Measurements from ENCODE around the gene SRRM5.
"Not testable (repeated sequence)": the region's sequence is repeated elsewhere in the genome, so short reads cannot be mapped to it uniquely, and the experiment has no call there.

Gene SRRM5

DNA sequence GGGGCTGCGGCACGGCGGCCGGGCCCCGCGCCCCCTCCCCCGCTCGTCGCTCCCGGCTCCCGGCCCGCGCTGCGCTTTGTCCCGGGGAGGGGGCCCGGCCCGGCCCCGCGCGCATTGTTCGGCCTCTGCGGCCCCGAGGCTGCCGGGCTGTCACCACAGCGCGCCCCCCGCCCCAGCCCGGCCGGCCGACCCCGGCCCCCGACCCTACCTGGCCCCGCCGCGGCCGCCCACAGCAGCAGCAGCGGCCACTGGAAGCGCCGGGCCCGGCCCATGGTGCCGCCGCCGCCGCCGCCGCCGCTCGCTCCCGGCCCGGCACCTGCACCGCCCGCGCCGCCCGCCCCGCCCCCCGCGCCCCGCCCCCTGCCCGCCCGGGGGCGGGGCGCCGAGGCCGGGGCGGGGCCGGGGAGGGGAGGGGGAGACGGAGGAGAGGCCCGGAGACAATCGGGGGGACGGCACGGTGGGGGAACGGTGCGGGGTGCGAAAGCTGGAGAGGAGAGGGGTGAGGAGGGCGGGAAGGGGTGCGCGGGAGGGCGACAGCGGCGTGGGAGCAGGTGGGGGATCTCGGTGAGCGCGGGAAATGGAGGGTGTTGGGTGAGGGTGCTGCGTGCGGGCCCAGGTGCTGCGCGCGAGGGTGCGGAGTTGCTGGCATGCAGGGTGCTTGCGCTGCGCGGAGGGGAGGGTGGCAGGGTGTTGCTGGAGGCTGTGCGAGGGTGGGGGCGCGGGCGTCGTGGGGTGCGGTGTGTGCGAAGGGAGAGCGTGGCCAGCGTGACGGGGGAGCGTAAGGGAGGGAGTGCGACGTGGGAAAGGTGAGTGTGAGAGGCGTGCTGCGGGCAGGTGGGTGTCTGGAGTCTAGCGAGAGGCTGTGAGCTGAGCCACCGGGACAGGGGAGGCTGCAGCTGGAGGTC, 27.9 kb downstream of the SRRM5 start, which contains the start of gene CADM4:
Gene CADM4, minus strand, starts transcription at position 332 of the 905 bp plus-strand sequence. Its CDS starts 60 bp downstream, at position 272.
- DNase-seq (ENCODE audit: low spot score), result peak; percentile 32

DNA sequence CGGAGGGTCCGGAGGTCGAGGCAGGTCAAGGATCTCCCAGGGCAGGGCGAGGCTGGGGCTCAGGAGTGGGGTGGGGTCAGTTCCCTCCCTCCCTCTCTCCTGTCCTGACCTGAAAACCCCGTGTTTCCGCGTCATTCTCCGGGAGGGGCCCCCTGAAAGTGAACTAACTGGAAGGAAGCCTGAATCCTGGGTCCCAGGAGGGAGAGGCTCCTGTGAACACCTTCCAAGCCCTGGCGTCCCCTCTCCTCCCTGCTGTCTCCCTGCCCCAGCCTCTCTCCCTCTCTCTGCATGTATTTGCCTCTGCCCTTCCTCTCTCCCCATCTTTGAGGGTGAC, 28.5 kb downstream of the SRRM5 start:
- no peak for DNase-seq (ENCODE audit: low spot score)

DNA sequence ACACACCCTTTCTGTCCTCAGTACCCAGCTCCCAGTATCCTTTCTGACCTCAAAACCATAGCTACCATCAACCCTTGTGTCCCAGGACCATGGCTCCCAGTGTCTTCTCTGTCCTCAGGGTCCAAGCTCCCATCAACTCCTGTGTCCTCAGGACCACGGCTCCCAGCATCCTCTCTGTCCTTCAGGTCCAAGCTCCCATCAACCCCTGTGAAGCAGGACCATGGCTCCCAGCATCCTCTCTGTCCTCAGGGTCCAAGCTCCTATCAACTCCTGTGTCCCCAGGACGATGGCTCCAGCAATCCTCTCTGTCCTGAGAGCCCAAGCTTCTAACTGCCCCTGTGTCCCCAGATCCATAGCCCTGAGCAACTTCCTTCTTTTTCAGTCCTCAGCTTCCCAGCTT, 29.4 kb downstream of the SRRM5 start:
- no peak for DNase-seq (ENCODE audit: low spot score)

DNA sequence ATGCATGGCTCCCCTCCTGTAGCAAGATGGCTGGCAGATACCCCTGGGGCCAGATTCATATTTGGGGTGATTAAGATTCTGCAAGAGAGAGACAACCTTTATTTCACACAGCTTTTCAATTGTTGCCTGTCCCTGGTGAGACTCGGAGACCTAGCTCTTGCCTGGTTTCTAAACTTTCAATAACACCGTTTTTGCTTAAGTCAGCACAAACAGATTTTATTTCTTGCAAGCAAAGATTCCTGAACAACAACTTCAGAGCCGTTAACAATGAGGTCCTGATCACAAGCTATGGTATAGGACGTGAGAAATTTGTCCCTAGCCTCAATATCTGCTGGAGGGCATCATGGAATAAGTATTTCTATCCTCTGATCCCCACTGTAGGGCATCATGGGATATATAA, 30.6 kb downstream of the SRRM5 start:
- DNase-seq (ENCODE audit: low spot score), result no peak

DNA sequence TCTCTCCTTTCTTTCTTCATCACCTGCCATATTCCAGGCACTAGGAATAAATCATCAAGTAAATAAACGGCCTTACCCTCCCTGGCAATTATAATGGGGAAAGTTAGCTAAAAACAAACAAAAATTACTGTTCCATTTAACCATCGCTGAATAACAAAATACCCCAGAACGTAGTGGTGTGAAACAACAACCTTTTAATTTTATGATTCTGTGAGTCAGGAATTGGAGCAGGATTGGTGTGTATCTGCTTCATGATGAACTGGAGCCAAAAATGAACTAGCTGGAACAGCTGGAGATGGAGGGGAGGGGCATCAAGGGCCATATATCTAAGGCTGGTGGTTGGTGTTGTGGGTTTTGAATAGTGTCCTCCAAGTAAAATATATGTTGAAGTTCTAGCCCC, 31.4 kb downstream of the SRRM5 start:
- no peak for DNase-seq (ENCODE audit: low spot score)

DNA sequence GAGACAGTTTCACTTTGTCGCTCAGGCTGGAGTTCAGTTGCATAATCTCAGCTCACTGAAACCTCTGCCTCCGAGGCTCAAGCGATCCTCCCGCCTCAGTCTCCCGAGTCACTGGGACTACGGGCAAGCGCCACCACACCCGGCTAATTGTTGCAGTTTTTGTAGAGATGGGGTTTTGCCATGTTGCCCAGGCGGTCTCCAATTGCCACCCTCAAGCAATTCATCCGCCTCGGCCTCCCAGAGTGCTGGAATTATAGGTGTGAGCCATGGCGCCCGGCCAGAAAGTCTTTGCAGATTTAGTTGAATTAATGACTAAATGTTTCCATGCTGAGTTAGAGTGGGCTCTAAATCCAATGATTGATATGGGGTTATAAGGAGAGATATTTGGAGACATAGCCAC, 32.3 kb downstream of the SRRM5 start:
- DNase-seq (ENCODE audit: low spot score), result no peak

DNA sequence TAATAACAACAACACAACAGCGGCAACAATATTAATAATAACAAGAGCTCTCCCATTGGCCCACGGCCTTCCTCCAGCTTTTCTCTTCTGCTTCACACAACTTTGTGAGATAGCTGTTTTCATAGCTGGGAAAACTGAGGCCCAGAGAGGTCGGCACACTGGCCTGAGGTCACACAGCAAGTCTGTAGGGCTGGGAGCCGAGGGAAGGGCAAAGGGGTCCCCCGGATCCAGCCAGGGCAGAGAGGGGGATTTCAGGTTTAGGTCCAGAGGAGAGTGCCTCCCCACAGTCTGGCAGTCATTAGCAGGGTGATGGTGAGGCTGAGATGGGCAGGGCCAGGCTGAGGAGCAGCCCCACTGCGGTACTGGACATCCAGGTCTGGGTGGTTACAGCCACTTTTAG, 36.7 kb downstream of the SRRM5 start:
- DNase-seq (ENCODE audit: low spot score), result no peak

DNA sequence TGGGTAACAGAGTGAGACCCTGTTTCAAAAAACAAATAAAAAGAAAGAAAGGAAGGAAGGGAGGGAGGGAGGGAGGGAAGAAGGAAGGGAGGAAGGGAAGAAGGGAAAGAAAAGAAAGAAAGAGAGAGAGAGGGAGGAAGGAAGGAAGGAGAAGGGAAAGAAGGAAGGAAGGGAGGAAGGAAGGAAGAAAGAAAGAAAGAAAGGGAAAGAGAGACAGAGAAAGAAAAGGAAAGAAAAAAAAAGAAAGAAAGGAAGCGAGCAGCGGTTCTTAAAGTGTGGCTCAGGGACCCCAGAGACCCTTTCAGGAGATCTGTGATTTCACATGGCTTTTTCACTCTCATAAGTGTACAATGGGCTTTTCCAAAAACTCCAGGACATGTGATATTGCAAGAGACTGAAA, 37.6 kb downstream of the SRRM5 start:
- DNase-seq (ENCODE audit: low spot score), result no peak

DNA sequence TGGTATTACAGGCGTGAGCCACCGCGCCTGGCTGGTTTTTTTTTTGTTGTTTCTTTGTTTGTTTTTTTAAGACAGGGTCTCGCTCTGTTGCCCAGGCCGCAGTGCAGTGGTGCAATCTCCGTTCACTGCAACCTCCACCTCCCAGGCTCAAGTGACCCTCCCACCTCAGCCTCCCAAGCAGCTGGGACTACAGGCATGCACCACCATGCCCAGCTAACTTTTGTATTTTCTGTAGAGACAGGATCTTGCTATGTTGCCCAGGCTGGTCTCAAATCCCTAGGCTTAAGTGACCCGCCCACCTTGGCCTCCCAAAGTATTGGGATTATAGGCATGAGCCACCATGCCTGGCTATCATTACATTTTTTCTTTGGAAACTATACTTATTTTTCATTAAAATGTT, 38.4 kb downstream of the SRRM5 start:
- not testable (repeated sequence) for DNase-seq (ENCODE audit: low spot score)

DNA sequence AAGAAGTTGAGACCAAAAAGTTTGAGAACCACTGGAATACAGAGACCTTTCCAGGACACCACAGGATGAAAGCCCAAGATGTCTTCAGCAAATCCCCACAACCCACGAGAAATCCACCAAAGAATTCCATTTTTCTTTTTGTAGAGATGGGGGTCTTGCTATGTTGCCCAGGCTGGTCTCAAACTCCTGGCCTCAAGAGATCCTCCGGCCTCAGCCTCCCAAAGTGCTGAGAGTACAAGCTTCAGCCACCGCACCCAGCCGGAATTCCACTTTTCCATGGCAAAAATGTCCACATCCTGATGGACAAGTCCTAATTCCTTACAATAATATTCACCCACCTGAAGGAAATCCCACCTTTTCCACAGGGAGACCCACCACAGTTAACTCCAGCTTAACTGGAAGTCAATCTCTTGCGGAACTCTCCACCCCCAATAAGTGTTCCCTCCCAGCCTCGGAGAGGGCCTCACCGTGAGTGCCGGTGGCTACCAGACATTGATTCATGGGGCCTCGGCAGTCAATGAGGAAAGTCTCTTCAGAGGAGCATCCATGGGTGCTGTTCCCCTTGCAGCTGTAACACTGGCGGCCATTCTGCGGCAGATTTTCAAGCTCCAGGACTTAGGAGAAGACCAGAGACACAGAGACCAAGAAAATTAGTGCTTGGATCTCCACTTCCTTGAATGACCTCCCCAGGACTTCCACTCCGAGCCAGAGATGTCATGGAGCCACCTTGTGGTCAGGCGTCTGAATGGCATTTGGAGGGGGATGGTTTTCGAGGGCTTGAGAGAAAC, 40.1 kb downstream of the SRRM5 start:
- DNase-seq (ENCODE audit: low spot score), result peak; percentile 47

DNA sequence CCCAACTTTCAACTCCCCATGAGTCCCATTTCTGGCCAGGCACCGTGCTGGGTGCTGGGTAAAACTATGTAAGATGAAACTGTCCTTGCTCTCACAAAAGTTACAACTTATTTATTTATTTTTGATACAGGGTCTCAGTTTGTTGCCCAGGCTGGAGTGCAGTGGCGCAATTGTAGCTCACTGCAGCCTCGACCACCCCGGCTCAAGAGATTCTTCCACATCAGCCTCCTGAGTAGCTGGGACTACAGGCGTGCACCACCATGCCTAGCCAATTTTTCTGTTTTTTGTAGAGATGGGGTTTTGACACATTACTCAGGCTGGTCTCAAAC, 40.6 kb downstream of the SRRM5 start:
- no peak for DNase-seq (ENCODE audit: low spot score)

DNA sequence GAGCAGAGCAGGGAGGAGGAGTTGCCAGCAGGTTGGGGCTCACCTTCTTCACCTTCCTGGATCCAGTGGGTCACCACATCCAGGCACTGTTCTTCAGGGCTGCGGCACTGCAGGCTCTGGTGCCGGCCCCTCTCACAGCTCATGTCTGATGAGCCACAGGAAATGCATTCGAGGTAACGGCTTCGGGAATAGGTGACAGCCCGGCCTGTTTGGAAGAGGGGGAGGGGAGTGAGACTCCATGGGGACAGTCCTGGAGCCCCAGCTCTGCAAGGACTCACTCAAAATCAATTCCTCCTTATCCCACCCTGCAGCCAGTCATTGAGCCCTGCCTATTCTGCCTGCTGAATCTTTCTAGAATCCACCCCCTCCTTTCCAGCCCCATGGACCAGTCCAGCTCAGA, 44.5 kb downstream of the SRRM5 start:
- DNase-seq (ENCODE audit: low spot score), result no peak

DNA sequence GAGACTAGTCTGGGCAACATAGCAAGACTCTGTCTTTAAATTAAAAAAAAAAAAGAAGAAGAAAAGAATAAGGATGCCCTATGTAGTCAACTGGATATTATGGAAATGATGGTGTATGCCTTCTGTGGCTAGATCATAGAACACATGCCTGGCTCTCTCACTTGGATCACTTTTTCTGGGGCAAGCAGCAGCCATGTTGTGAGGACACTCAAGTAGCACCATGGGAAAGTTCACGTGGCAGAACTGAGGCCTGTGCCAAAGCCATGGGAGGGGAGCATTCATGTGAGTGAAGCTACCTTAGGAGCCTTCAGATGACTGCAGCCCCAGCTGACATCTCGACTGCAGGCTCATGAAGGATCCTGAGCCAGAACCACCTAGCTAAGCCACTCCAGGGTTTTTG, 46.1 kb downstream of the SRRM5 start:
- no peak for DNase-seq (ENCODE audit: low spot score)

DNA sequence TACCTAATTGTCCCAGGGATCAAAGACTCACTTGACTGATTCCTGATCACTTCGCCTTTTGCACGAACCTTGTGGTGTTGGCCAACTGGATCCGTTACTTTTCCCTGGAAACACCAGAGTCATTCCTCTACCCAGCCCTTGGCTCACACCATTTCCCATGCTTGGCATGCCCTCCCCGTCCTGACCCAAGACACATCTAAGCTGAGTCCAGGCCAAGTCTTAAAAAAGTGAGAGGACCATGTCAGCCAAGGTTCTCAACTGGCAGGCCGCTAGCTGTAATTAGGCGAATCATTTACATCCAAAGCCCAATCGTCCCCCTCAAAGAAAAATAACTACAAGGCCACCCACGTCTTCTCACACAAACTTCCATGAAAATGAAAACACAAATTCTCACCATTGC, 46.6 kb downstream of the SRRM5 start:
- no peak for DNase-seq (ENCODE audit: low spot score)

DNA sequence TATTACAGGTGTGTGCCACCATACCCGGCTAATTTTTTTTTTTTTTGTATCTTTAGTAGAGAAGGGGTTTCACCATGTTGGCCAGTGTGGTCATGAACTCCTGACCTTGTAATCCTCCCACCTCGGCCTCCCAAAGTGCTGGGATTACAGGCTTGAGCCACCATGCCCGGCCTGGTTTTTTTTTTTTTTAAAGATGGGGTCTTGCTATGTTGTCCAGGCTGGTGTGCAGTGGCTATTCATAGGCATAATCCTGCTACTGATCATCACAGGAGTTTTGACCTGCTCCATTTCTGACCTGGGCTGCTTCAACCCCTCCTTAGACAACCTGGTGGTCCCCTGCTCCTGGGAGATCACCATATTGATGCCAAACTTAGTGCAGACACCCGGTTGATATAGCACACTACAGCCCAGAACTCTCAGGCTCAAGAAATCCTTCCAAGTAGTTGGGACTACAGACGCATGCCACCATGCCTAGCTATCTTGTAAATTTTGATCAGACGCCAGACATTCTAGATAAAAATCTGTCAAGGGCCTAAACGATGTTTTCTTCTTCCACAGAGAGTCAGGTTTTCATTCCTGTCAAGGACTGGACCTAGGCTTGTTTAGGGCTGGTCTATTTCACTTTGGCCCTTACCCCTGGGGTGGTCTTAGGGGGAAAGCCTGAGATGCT, 48.5 kb downstream of the SRRM5 start:
- no peak for DNase-seq (ENCODE audit: low spot score)

DNA sequence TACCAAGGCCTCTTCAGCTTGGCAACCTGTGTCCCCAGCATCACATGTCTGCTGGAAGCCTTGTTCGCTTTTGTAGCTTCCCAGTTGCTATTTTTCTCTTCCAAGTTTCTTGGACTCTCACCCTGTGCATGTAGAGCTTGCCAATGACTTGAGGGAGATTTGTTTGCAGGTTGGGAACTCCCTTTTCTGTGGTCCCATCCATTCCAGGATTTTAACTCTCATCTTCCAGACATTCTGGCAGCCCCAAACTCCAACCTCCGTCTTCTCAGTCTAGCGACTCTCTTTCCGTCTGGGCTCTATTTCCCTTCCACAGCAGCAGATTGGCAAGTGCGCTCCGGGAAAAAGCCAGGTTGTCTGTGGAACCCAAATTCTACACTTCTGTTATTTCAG, 49.1 kb downstream of the SRRM5 start:
- no peak for DNase-seq (ENCODE audit: low spot score)

DNA sequence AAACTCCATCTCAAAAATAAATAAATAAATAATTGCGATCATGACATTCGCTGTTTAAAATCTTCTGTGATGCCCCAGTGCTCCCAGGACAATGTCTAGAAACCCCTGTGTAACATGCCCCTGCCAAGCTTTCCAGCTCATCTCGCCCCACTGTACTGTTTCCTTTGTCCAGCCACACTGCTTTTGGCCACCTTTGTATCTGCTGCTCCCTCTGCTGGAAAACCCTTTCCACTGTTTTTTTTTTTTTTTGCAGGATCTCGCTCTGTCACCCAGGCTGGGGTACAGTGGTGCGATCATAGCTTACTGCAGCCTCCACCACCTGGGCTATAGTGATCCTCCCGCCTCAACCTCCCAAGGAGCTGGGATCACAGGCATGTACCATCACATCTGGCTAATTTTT, 50.6 kb downstream of the SRRM5 start:
- DNase-seq (ENCODE audit: low spot score), result no peak

DNA sequence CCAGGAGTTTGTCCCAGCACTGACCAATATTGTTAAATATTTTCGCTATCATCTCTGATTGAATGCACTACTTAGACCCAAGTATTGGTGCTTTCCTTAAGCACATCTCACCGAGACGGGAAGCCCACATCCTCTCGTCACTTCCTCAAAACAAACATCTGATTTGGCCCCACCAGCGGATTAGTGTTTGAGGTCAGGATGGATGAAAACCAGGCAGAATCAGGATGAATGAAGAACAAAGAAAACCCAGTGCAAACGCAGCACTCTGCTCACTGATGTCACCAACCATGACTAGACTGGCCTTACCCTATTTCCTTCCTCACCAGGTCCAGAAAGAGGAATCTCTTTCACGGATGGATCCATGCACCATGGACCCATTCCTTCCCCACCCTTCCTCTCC, 52.1 kb downstream of the SRRM5 start:
- DNase-seq (ENCODE audit: low spot score), result no peak
